H9 (cell line): Measurements from ENCODE around the gene FANCI. TPM values are rescaled to one million over a fixed set of nuclear protein-coding genes. Genes with fewer than 3 reads are reported as not detected.

ENCODE experiments used
- DNase-seq: peaks from one replicate; pipeline ENCODE4 v3.0.0-alpha.2; 2017
- H2AFZ ChIP-seq: one replicate; pipeline ENCODE4 v1.6.1; 2013; ENCODE audit warnings: mild to moderate bottlenecking, low read length, control low read depth, moderate library complexity
- H2AK5ac ChIP-seq: 2 replicates; pipeline ENCODE4 v1.6.1; 2013; ENCODE audit warnings: low read length, control low read depth, mixed read lengths; ENCODE audit not compliant: insufficient read length
- H2BK120ac ChIP-seq: one replicate; pipeline ENCODE4 v1.6.1; 2013; ENCODE audit warnings: low read depth, mild to moderate bottlenecking, low read length, control low read depth, inconsistent platforms; ENCODE audit not compliant: poor library complexity, severe bottlenecking
- H2BK12ac ChIP-seq: 2 replicates; pipeline ENCODE4 v1.6.1; 2013; ENCODE audit warnings: low read length, control low read depth, mixed read lengths, low read depth; ENCODE audit not compliant: insufficient read length
- H2BK15ac ChIP-seq: 2 replicates; pipeline ENCODE4 v1.6.1; 2013; ENCODE audit warnings: low read depth, low read length, control low read depth
- H2BK20ac ChIP-seq: one replicate; pipeline ENCODE4 v1.6.1; 2013; ENCODE audit warnings: low read depth, mild to moderate bottlenecking, low read length, control low read depth, inconsistent platforms; ENCODE audit not compliant: poor library complexity, severe bottlenecking
- H2BK5ac ChIP-seq: 2 replicates; pipeline ENCODE4 v1.6.1; 2013; ENCODE audit warnings: low read length, control low read depth, mixed read lengths; ENCODE audit not compliant: insufficient read length
- H3K14ac ChIP-seq: 2 replicates; pipeline ENCODE4 v1.6.1; 2013; ENCODE audit warnings: low read length, control low read depth; ENCODE audit not compliant: insufficient read depth
- H3K18ac ChIP-seq: 2 replicates; pipeline ENCODE4 v1.6.1; 2013; ENCODE audit warnings: low read depth, mild to moderate bottlenecking, mixed read lengths, low read length, control low read depth; ENCODE audit not compliant: insufficient read length
- H3K23ac ChIP-seq: 2 replicates; pipeline ENCODE4 v1.6.1; 2013; ENCODE audit warnings: low read length, control low read depth, mixed read lengths, low read depth; ENCODE audit not compliant: insufficient read length
- H3K23me2 ChIP-seq: 2 replicates; pipeline ENCODE4 v1.6.1; 2013; ENCODE audit warnings: low read depth, mild to moderate bottlenecking, mixed read lengths, low read length, control low read depth; ENCODE audit not compliant: insufficient read length, poor library complexity, severe bottlenecking
- H3K27ac ChIP-seq: 2 replicates; pipeline ENCODE4 v1.5.1; 2013; ENCODE audit warnings: low read length, control low read depth, mixed read lengths, low read depth; ENCODE audit not compliant: insufficient read length
- H3K27me3 ChIP-seq: 2 replicates; pipeline ENCODE4 v1.6.1; 2013; ENCODE audit warnings: low read length, control low read depth, inconsistent platforms; ENCODE audit not compliant: insufficient read depth
- H3K4ac ChIP-seq: 2 replicates; pipeline ENCODE4 v1.6.1; 2013; ENCODE audit warnings: low read depth, mild to moderate bottlenecking, control low read depth, inconsistent platforms, low read length, moderate library complexity
- H3K4me1 ChIP-seq: 2 replicates; pipeline ENCODE4 v1.6.1; 2013; ENCODE audit warnings: low read length, control low read depth, inconsistent platforms; ENCODE audit not compliant: insufficient read depth
- H3K4me2 ChIP-seq: 2 replicates; pipeline ENCODE4 v1.6.1; 2013; ENCODE audit warnings: low read length, control low read depth, mixed read lengths; ENCODE audit not compliant: insufficient read length, insufficient read depth
- H3K56ac ChIP-seq: 2 replicates; pipeline ENCODE4 v1.6.1; 2013; ENCODE audit warnings: low read depth, mild to moderate bottlenecking, mixed read lengths, low read length, control low read depth; ENCODE audit not compliant: insufficient read length
- H3K79me1 ChIP-seq: 2 replicates; pipeline ENCODE4 v1.6.1; 2013; ENCODE audit warnings: low read depth, mild to moderate bottlenecking, moderate library complexity, low read length, control low read depth, inconsistent platforms; ENCODE audit not compliant: insufficient read depth, poor library complexity, severe bottlenecking
- H3K79me2 ChIP-seq: 2 replicates; pipeline ENCODE4 v1.6.1; 2013; ENCODE audit warnings: low read length, control low read depth, inconsistent platforms; ENCODE audit not compliant: insufficient read depth
- H3K9ac ChIP-seq: 2 replicates; pipeline ENCODE4 v1.6.1; 2013; ENCODE audit warnings: low read length, control low read depth, mixed read lengths; ENCODE audit not compliant: insufficient read length; ENCODE audit errors: extremely low read depth
- H3K9me3 ChIP-seq: one replicate; pipeline ENCODE4 v1.6.1; 2013; ENCODE audit warnings: low read depth, low read length, inconsistent platforms; ENCODE audit not compliant: control insufficient read depth
- H3T11ph ChIP-seq: one replicate; pipeline ENCODE4 v1.6.1; 2013; ENCODE audit warnings: mild to moderate bottlenecking, low read length, control low read depth, inconsistent platforms
- H4K20me1 ChIP-seq: one replicate; pipeline ENCODE4 v1.6.1; 2013; ENCODE audit not compliant: control insufficient read depth, insufficient read length, insufficient read depth
- H4K5ac ChIP-seq: 2 replicates; pipeline ENCODE4 v1.6.1; 2013; ENCODE audit warnings: low read depth, mild to moderate bottlenecking, mixed read lengths, low read length, control low read depth; ENCODE audit not compliant: insufficient read length
- H4K8ac ChIP-seq: replicated peaks from 2 replicates; pipeline ENCODE4 v1.6.1; 2013; ENCODE audit warnings: low read length, control low read depth, mixed read lengths, low read depth; ENCODE audit not compliant: insufficient read length
- H4K91ac ChIP-seq: 2 replicates; pipeline ENCODE4 v1.6.1; 2013; ENCODE audit warnings: low read depth, mild to moderate bottlenecking, moderate library complexity, mixed read lengths, low read length, control low read depth; ENCODE audit not compliant: insufficient read length
- H3K27ac Mint-ChIP-seq, 3 experiments: 2 replicates in 2 of 3; 3 replicates in 1 of 3; pipeline ENCODE4 v1.8.0; 2020 to 2021; ENCODE audit warnings: mixed read lengths in 3 of 3, mild to moderate bottlenecking in 1 of 3, moderate library complexity in 1 of 3
- H3K27me3 Mint-ChIP-seq: 2 replicates; pipeline ENCODE4 v1.8.0; 2021; ENCODE audit warnings: low read depth, mild to moderate bottlenecking, moderate library complexity, mixed read lengths
- H3K36me3 Mint-ChIP-seq, 3 experiments: 2 replicates in 2 of 3; 3 replicates in 1 of 3; pipeline ENCODE4 v1.8.0; 2020 to 2021; ENCODE audit warnings: low read depth in 3 of 3, mixed read lengths in 3 of 3; ENCODE audit not compliant: insufficient read depth in 1 of 3
- H3K4me1 Mint-ChIP-seq, 2 experiments: 2 replicates each; pipeline ENCODE4 v1.8.0; 2020; ENCODE audit warnings: mixed read lengths in 2 of 2
- H3K4me3 Mint-ChIP-seq, 2 experiments: 2 replicates in 1 of 2; 3 replicates in 1 of 2; pipeline ENCODE4 v1.8.0; 2020 to 2021; ENCODE audit warnings: mild to moderate bottlenecking in 2 of 2, mixed read lengths in 2 of 2, moderate library complexity in 1 of 2
- H3K9me3 Mint-ChIP-seq, 2 experiments: 2 replicates in 1 of 2; 3 replicates in 1 of 2; pipeline ENCODE4 v1.8.0; 2020; ENCODE audit warnings: mild to moderate bottlenecking in 2 of 2, mixed read lengths in 2 of 2, moderate library complexity in 1 of 2
- WGBS: extraction: QIAGEN DNeasy Blood & Tissue Kit; methylation state at CpG from one replicate; pipeline ENCODE4 v1.1.7; 2013; ENCODE audit warnings: missing lambda C conversion rate, low lambda C conversion rate, mixed read lengths; ENCODE audit not compliant: insufficient read length; ENCODE audit errors: extremely low coverage; 5-methylcytosine and 5-hydroxymethylcytosine counted together
- total RNA-seq: library from RNA; stranded (reverse); gene quantifications from 2 replicates; pipeline ENCODE4 v1.2.1, GENCODE V29; 2021
- TF ChIP-seq, protein P1 (sequence below): fragments of 200-600 bp; sonication (generic); conservative IDR thresholded peaks from 3 replicates; pipeline ENCODE4 v1.8.0; 2021; ENCODE audit warnings: antibody characterized with exemption, mild to moderate bottlenecking

Gene FANCI
- total RNA-seq, 1 experiment from 2014 or later = 106 TPM

- Histone ChIP-seq H4K5ac (no peak overlapping the region), H3K14ac (no peak overlapping the region), H4K8ac (no peak overlapping the region), H3K9me3 (no peaks in the 10 kb centered on the region), H2BK5ac (no peak overlapping the region), H3K27ac (no peak overlapping the region), H3K4ac (no peak overlapping the region), H4K20me1 (no peaks in the 10 kb centered on the region), H2AFZ (no peak overlapping the region), H2BK12ac (no peak overlapping the region), H3K4me2 (no peak overlapping the region), H2AK5ac (no peak overlapping the region), H2BK20ac (no peak overlapping the region), H3K27me3 (no peaks in the 10 kb centered on the region), H3K79me2 (no peaks in the 10 kb centered on the region), H3K9ac (no peak overlapping the region), H2BK15ac (no peak overlapping the region), H4K91ac (no peak overlapping the region), H3K56ac (no peak overlapping the region), H3K18ac (no peak overlapping the region), H3T11ph (no peak overlapping the region), H2BK120ac (no peak overlapping the region), H3K23me2 (no peaks in the 10 kb centered on the region), H3K79me1 (no peaks in the 10 kb centered on the region), H3K23ac (no peak overlapping the region), H3K4me1 (no peaks in the 10 kb centered on the region)
- no CpG with 5 or more reads among the region's 1 CpG for WGBS
- Mint-ChIP-seq H3K27me3 (peaks cover 1% of the 10 kb centered on the region), H3K4me3 (no peak overlapping the region), H3K27ac (no peak overlapping the region), H3K4me1 (peaks cover 2 to 3% of the 10 kb centered on the region in 2 experiments; a peak in 3 of 4 replicates), H3K9me3 (no peaks in the 10 kb centered on the region), H3K36me3 (no peaks in the 10 kb centered on the region)
- DNase-seq = no peak
- TF ChIP-seq, protein P1, sequence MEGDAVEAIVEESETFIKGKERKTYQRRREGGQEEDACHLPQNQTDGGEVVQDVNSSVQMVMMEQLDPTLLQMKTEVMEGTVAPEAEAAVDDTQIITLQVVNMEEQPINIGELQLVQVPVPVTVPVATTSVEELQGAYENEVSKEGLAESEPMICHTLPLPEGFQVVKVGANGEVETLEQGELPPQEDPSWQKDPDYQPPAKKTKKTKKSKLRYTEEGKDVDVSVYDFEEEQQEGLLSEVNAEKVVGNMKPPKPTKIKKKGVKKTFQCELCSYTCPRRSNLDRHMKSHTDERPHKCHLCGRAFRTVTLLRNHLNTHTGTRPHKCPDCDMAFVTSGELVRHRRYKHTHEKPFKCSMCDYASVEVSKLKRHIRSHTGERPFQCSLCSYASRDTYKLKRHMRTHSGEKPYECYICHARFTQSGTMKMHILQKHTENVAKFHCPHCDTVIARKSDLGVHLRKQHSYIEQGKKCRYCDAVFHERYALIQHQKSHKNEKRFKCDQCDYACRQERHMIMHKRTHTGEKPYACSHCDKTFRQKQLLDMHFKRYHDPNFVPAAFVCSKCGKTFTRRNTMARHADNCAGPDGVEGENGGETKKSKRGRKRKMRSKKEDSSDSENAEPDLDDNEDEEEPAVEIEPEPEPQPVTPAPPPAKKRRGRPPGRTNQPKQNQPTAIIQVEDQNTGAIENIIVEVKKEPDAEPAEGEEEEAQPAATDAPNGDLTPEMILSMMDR = no peak
Measured at GRCh38 chr15:89209057-89209456, 34.7 kb upstream of the FANCI start.
